ENCODE measurements around the gene IMPACT.

- TF ChIP-seq EP300 (IDR thresholded peaks at IDR 0.05): no peak
- no peak for TF ChIP-seq CTCF (IDR thresholded peaks at IDR 0.05)
Observed at GRCh38 chr18:24414349-24415003, 12.0 kb upstream of the IMPACT start.

Measured in suprapubic skin (tissue), 3 donors.